Neuron (in vitro differentiated cells): ENCODE data around the gene CEP63.

Experiments
- H2AFZ ChIP-seq: one replicate; pipeline ENCODE4 v1.6.1; 2013; ENCODE audit warnings: low read depth, mild to moderate bottlenecking, inconsistent platforms, low read length, moderate library complexity
- H3K27me3 ChIP-seq: one replicate; pipeline ENCODE4 v1.6.1; 2013; ENCODE audit warnings: low read length; ENCODE audit not compliant: insufficient read depth
- H3K36me3 ChIP-seq: one replicate; pipeline ENCODE4 v1.6.1; 2013; ENCODE audit warnings: low read length; ENCODE audit not compliant: insufficient read depth
- H3K4me1 ChIP-seq: one replicate; pipeline ENCODE4 v1.6.1; 2013; ENCODE audit warnings: low read length; ENCODE audit not compliant: insufficient read depth
- H3K4me3 ChIP-seq: 2 replicates; pipeline ENCODE4 v1.5.1; 2013; ENCODE audit warnings: mild to moderate bottlenecking, low read length, moderate library complexity
- H3K9me3 ChIP-seq: one replicate; pipeline ENCODE4 v1.6.1; 2013; ENCODE audit warnings: low read length

The CEP63 gene

DNA sequence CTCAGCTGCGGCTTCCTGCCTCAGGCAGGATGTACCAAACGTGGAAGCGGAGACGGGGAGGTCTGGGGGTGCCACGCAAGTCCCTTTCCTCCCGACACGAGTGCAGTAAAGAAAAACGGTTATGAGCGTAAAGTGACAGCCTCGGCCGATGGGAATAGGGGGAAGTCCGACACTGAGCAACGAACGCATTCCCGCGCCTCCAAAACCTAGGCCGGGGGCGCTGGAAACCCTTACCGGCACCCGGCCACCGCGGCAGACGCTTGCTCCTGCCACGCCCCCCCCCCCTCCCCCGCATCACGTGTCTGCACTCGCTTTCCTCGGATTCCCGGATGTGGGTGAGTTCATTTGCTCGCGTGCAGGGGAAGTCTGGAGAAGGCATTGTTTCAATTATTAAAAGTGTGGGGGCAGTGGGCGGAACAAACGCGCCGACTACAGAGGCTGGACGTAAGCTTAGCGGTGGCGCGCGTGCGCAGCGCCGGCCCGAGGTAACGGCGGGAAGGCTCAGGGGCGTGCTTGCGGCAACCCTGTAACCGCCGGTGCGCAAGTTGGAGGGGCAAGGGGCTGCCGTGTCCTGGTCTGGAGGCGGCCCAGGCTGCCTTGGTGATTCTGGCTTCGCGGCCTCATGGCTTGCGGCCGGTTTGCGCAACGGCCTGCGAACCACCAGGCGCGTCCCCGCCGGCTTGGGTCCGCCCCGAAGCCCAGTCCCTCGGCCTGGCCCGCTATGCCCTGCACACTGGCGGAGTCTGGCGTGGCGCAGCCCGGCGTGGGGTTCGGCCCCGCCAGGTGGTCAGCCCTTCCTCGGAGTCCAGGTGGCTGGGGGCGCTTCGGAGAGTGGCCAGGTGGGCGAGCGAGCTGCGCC is at the start of gene CEP63, which contains the start of gene ANAPC13:
Gene CEP63 (plus strand): TSS at position 340 of the 859 bp plus-strand sequence. CDS start 9,264 bp downstream, outside the sequence.
Gene ANAPC13 (minus strand): TSS at position 268 of the 859 bp plus-strand sequence. CDS start 3,081 bp downstream, outside the sequence.
- no peaks in the 10 kb centered on the region for H3K9me3 ChIP-seq
- peak within 1 kb of the TSS; percentile 26 for H2AFZ ChIP-seq
- no peaks in the 10 kb centered on the region for H3K27me3 ChIP-seq
- H3K36me3 ChIP-seq: peaks cover 22% of the 10 kb centered on the region
- H3K4me1 ChIP-seq: peaks cover 15% of the 10 kb centered on the region
- H3K4me3 ChIP-seq: peak within 1 kb of the TSS; percentile 63

DNA sequence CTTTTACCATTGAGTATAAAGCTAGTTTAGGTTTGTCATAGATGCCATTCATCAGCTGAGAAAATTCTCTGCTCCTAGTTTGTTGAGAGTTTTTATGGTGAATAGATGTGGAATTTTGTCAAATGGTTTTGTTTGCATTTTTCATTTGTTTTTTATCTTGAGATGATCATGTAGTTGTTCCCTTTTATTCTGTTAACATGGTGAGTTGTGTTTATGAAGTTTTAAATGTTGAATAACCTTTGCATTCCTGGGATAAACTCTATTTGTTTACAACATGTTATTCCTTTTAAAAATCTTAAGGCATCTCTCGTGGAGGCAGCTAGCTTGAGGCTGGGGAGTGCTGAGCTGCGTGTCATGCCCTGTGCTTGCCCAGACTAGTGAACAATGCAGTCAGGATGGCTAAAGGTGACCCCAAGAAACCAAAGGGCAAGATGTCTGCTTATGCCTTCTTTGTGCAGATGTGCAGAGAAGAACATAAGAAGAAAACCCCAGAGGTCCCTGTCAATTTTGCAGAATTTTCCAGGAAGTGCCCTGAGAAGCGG is 48.6 kb upstream of the CEP63 start:
- no peaks in the 10 kb centered on the region for H3K36me3 ChIP-seq
- H3K9me3 ChIP-seq: no peaks in the 10 kb centered on the region
- no peak overlapping the region for H3K4me3 ChIP-seq
- H3K27me3 ChIP-seq: no peaks in the 10 kb centered on the region
- peaks cover 19% of the 10 kb centered on the region for H3K4me1 ChIP-seq
- H2AFZ ChIP-seq: no peak overlapping the region

DNA sequence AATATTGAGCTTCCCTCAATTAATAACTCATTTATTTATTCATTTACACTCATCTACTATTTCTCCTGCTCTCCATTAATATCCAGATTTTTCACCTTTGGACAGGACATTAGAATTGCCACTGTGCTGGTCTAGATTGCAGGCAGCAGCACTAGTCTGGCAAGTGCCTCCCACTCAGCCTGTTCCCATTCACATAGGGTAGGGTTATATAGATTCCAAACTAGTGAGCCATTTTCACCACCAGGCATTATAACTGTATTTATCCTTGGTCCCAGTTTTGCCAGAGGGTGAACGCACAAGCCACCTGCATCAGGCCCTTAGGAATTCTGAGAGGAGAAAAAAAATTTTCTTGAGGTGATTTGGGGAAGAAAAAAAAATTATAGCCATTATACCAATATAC is 44.5 kb upstream of the CEP63 start:
- no peaks in the 10 kb centered on the region for H3K27me3 ChIP-seq
- no peaks in the 10 kb centered on the region for H3K36me3 ChIP-seq
- peaks cover 19% of the 10 kb centered on the region for H3K4me1 ChIP-seq
- H2AFZ ChIP-seq: no peak overlapping the region
- H3K4me3 ChIP-seq: no peak overlapping the region
- no peaks in the 10 kb centered on the region for H3K9me3 ChIP-seq

DNA sequence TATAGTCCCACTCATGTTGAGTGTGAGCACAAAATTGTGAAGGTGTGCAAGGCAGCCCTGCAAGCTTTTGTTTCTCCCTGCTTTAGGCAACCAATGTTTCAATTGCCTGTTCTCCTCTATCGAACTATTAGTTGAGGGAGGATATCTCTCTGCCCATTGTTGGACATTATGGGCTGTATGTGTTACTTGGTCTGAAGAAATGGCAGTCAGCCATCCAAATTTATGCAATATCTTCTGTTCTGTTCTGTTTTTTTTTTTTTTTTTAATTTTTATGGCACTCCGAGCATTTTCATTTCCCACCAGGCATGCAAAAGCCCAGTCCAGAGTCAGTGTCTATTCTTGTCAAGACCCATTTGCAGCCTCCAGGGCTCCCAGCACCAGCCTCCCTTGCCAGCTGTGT is 44.0 kb upstream of the CEP63 start:
- no peaks in the 10 kb centered on the region for H3K36me3 ChIP-seq
- H3K4me1 ChIP-seq: peaks cover 18% of the 10 kb centered on the region
- no peaks in the 10 kb centered on the region for H3K9me3 ChIP-seq
- no peak overlapping the region for H2AFZ ChIP-seq
- no peak overlapping the region for H3K4me3 ChIP-seq
- H3K27me3 ChIP-seq: peaks cover 3% of the 10 kb centered on the region

DNA sequence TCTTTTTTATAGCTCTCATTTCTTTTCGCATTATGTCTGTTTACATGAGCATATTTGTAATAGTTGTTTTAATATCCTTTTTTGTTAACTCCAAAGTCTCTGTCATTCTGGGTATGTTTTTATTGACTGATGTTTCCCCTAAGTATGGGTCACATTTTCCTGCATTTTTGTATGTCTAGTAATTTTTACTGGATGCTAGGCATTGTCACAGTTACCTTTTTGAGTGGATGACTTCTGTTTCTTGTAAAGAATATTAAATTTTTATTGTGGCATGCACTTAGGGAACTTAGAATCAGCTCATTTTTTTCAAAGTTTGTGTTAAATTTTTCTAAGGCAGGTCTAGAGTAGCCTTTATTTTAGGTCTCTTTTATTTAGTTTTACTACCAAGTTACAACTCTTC is 40.8 kb upstream of the CEP63 start:
- no peaks in the 10 kb centered on the region for H3K9me3 ChIP-seq
- no peaks in the 10 kb centered on the region for H3K4me1 ChIP-seq
- no peak overlapping the region for H3K4me3 ChIP-seq
- H3K36me3 ChIP-seq: no peaks in the 10 kb centered on the region
- H2AFZ ChIP-seq: no peak overlapping the region
- H3K27me3 ChIP-seq: peaks cover 3% of the 10 kb centered on the region

DNA sequence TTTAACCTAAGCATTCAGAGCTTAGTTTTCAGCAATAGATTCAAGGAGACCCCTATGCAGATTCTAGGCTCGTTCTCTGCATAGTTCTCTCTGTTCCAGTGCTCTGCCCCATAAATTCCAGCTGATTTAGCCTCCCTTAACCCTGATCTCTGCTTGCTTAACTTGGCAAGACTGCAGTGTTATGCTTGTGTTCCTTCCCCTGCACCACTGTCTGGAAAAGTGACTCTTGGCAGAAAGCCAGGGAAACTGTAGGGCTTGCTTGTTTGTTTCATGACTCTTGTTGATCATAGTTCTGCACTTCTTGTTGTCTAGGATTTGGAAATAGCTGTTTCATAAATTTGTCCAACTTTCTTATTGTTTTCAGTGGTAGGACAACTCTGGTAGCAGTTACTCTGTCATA is 40.2 kb upstream of the CEP63 start:
- Histone ChIP-seq H3K9me3 (no peaks in the 10 kb centered on the region), H3K4me3 (no peak overlapping the region), H2AFZ (no peak overlapping the region), H3K4me1 (no peaks in the 10 kb centered on the region), H3K27me3 (peaks cover 3% of the 10 kb centered on the region), H3K36me3 (no peaks in the 10 kb centered on the region)

DNA sequence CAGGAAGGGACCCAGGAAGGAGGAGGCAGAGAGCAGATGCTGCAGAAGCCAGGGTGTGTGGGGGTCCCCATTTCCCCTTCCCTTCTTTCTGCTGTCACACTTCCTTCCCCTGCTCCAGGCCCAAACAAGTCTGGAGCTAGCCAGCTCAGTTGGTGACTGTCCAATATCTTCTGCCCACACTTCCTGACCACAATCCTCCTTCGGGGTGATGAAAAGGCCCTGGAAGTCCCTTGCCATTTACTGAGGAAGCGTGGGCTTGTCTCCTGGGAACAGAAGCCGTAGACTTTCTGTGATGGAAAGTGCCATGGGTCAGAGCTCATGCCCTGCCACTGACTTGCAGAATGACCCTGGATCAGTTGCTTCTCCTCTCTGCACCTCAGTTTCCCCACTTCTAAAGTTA is 39.1 kb upstream of the CEP63 start:
- H3K9me3 ChIP-seq: no peaks in the 10 kb centered on the region
- H3K4me1 ChIP-seq: no peaks in the 10 kb centered on the region
- H2AFZ ChIP-seq: no peak overlapping the region
- no peak overlapping the region for H3K4me3 ChIP-seq
- H3K36me3 ChIP-seq: no peaks in the 10 kb centered on the region
- H3K27me3 ChIP-seq: peaks cover 3% of the 10 kb centered on the region

DNA sequence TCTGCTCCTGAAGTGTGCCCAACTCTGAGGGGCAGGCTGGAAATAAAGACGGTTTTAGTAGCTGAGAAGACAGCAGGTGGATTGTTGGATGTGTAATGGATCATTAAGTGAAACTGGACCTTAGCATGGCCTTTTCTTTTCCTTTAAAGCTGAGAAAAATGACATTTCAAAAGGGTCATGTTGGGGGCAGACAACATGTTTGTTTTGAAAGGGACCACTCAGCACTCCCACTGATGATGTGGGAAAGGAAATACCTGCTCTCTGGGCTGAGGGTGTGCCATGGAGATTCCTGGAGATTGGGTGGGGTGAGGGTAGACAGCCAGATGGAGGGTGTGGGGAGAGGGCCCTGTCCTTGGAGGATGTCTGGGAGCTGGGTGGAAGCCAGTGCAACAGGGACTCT is 38.5 kb upstream of the CEP63 start:
- Histone ChIP-seq H3K27me3 (peaks cover 6% of the 10 kb centered on the region), H3K36me3 (no peaks in the 10 kb centered on the region), H2AFZ (no peak overlapping the region), H3K4me1 (no peaks in the 10 kb centered on the region), H3K4me3 (no peak overlapping the region), H3K9me3 (no peaks in the 10 kb centered on the region)

DNA sequence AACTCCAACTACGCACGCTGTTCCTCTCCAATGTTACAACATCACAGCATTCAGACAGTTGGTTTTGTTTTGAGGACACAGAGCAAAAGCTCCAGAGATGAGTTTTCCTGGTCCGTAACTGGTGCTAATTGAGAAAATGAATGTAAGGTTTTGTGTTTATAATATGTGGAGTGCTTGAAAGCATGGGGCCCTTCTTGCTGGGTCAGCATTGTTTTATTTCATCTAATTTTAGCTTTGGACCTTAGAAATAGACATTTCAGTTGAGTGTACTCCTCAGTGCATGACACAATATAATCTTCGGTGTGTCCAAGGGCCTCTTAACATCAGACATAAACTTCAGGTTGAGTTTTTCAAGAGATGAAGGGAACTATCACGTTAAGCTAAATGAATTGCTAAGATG is 37.2 kb upstream of the CEP63 start:
- H2AFZ ChIP-seq: no peak overlapping the region
- H3K9me3 ChIP-seq: no peaks in the 10 kb centered on the region
- H3K36me3 ChIP-seq: no peaks in the 10 kb centered on the region
- H3K27me3 ChIP-seq: peaks cover 6% of the 10 kb centered on the region
- no peak overlapping the region for H3K4me3 ChIP-seq
- H3K4me1 ChIP-seq: no peaks in the 10 kb centered on the region

DNA sequence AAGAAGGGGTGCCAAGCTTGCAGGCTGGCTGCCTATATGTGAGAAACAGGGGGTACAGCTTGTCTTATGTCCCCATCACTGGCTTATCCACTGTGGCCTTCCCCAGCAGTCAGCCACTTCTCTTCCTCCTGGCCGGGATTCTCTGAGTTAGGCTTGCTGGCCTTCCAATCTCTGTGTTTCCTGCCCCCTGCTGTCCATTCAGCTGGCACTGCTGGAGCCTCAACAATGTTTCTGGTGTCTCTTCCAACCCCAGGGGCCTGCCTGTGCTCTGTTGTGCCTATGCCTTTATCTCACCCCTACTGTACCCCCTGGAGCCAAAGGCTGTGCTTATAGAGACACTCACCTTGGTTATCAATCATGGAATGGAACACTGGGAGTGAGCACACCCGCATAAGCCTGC is 36.6 kb upstream of the CEP63 start:
- no peaks in the 10 kb centered on the region for H3K4me1 ChIP-seq
- peaks cover 6% of the 10 kb centered on the region for H3K27me3 ChIP-seq
- H3K9me3 ChIP-seq: no peaks in the 10 kb centered on the region
- no peak overlapping the region for H2AFZ ChIP-seq
- H3K36me3 ChIP-seq: no peaks in the 10 kb centered on the region
- H3K4me3 ChIP-seq: no peak overlapping the region

DNA sequence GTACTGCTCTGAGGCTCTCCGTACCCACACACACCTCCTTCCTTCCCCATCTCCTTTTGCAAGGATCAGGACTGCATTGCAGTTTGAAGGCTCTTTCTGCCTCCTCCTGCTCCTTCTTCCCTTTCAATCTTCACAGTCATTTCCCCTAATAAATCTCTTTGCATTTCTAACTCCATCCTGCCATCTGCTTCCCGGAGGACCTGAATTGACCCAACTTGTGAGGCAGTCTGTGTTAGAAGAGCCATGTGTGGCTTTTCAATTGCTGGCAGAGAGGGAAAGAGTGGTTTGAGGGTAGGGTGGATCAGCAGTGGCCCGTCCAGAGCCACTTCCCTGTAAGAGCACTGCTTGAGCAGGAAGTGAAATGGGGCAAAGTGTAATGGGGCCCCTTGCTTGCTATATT is 35.9 kb upstream of the CEP63 start:
- Histone ChIP-seq H3K9me3 (no peaks in the 10 kb centered on the region), H3K4me3 (no peak overlapping the region), H3K36me3 (no peaks in the 10 kb centered on the region), H3K4me1 (no peaks in the 10 kb centered on the region), H3K27me3 (peaks cover 6% of the 10 kb centered on the region), H2AFZ (no peak overlapping the region)

DNA sequence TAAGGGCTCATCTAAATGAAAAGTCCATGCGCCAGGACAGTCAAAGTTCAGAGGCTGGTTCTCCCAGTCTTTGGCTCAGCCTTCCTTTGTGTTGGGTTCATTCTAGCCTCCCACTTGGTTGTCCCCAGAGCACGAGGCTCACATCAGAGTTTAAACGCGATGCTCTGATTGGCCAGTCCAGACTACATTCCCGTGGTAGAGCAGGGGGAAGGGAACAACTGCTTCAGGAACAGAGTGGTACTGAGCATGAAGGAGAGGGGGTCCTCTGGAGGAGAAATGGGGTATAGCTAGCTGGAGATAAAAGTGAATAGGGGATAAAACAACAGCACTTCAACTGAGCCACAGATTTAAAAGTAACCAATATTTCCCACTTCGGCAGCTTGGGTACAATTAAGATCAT is 32.2 kb upstream of the CEP63 start:
- no peaks in the 10 kb centered on the region for H3K9me3 ChIP-seq
- peaks cover 3% of the 10 kb centered on the region for H3K27me3 ChIP-seq
- H3K4me3 ChIP-seq: no peak overlapping the region
- H3K4me1 ChIP-seq: no peaks in the 10 kb centered on the region
- no peak overlapping the region for H2AFZ ChIP-seq
- no peaks in the 10 kb centered on the region for H3K36me3 ChIP-seq

DNA sequence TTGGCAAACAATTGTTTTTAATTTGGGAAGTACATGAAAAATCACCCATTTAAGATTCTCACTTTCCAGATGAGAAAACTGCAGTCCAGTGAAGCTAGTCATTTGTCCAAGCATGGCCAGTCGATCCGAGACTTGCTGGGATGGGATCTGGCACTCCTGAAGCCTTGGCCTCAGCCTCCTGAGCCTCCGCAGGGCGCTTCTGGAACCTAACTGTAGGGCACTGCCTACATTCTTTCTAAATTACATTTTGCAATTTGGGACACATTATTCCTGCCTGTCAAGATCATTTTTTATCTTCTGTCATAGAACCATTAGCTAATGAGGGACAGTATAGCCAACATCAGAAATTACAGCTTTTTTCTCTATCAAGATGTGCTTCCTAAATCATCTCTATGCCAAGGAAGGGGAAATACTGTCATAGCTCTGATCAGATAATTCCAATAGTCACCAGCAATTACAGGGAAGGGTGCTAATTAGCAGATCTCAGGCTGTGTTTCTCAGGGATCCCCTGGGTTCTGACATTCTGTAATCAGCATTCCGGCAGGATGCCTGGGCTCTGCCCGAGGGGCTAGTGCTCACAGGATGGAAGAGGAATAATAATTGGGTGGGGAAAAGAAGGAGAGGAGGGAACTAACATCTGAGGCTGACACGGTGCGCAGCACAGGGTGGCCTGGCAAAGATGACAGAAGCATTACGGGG is 28.3 kb upstream of the CEP63 start:
- H3K4me3 ChIP-seq: no peak overlapping the region
- H3K4me1 ChIP-seq: peaks cover 6% of the 10 kb centered on the region
- no peaks in the 10 kb centered on the region for H3K36me3 ChIP-seq
- no peaks in the 10 kb centered on the region for H3K9me3 ChIP-seq
- H2AFZ ChIP-seq: no peak overlapping the region
- H3K27me3 ChIP-seq: no peaks in the 10 kb centered on the region
